HEK293 (cell line): Measurements from ENCODE around the gene HINFP.

Source experiments
- CTCF ChIA-PET: fragments of 350-600 bp; formaldehyde crosslinking; extraction: SDS; loops from one replicate; lab custom pipeline; 2021; ENCODE audit warnings: antibody characterized with exemption; lab: Yijun Ruan, JAX
- POLR2A ChIA-PET: fragments of 300-600 bp; formaldehyde crosslinking; extraction: SDS; loops from one replicate; lab custom pipeline; 2020; ENCODE audit warnings: antibody characterized with exemption, inconsistent platforms; lab: Yijun Ruan, JAX
- H3K27ac ChIP-seq: fragments of 200-500 bp; sonication (Bioruptor generic); 2 replicates; pipeline ENCODE4 v1.5.1; 2014; ENCODE audit warnings: low read depth, low read length, control low read depth, inconsistent platforms; ENCODE audit errors: extremely low read depth
- H3K36me3 ChIP-seq, 2 experiments: fragments of 200-500 bp in 1 of 2; sonication (Bioruptor generic) in 1 of 2; 1 replicate in 1 of 2; 2 replicates in 1 of 2; pipeline ENCODE4 v1.5.1; 2014 to 2017; ENCODE audit warnings: inconsistent platforms in 2 of 2, low read length in 2 of 2; ENCODE audit not compliant: control insufficient read depth in 2 of 2, insufficient read depth in 1 of 2
- H3K4me1 ChIP-seq: fragments of 200-500 bp; sonication (Bioruptor generic); 2 replicates; pipeline ENCODE4 v1.5.1; 2014; ENCODE audit warnings: mild to moderate bottlenecking, low read length, inconsistent platforms; ENCODE audit not compliant: control insufficient read depth, insufficient read depth
- H3K4me3 ChIP-seq: 2 replicates; pipeline ENCODE4 v1.5.1; 2011; ENCODE audit warnings: low read depth, mild to moderate bottlenecking, control low read depth, low read length, moderate library complexity
- H3K9me3 ChIP-seq: fragments of 200-500 bp; sonication (Bioruptor generic); 2 replicates; pipeline ENCODE4 v1.5.1; 2014; ENCODE audit warnings: low read depth, low read length, inconsistent platforms; ENCODE audit not compliant: control insufficient read depth, insufficient read depth
- BCL11B ChIP-seq: fragments of 450-650 bp; formaldehyde crosslinking; IDR thresholded peaks from 2 replicates; pipeline ENCODE4 v1.5.1; 2016; ENCODE audit warnings: low read depth, missing biosample characterization, missing genetic modification characterization
- RBAK ChIP-seq: fragments of 450-650 bp; formaldehyde crosslinking; IDR thresholded peaks from 2 replicates; pipeline ENCODE4 v1.5.1; 2016; ENCODE audit warnings: missing biosample characterization, missing genetic modification characterization
- TRIM28 ChIP-seq: IDR thresholded peaks from 2 replicates; pipeline ENCODE4 v1.6.1; 2011; ENCODE audit warnings: low read length, control low read depth, borderline replicate concordance
- ZBTB11 ChIP-seq: fragments of 450-650 bp; formaldehyde crosslinking; conservative IDR thresholded peaks from 2 replicates; pipeline ENCODE4 v1.5.1; 2016; ENCODE audit warnings: low read depth, missing biosample characterization, missing genetic modification characterization
- ZBTB7A ChIP-seq: fragments of 450-650 bp; formaldehyde crosslinking; IDR thresholded peaks from 2 replicates; pipeline ENCODE4 v1.5.1; 2016; ENCODE audit warnings: low read depth, missing biosample characterization, missing genetic modification characterization
- ZBTB8A ChIP-seq: fragments of 450-650 bp; formaldehyde crosslinking; IDR thresholded peaks from 2 replicates; pipeline ENCODE4 v1.5.1; 2016; ENCODE audit warnings: missing biosample characterization, missing genetic modification characterization
- ZFP3 ChIP-seq: fragments of 450-650 bp; formaldehyde crosslinking; IDR thresholded peaks from 2 replicates; pipeline ENCODE4 v1.5.1; 2016; ENCODE audit warnings: low read depth, missing biosample characterization, missing genetic modification characterization
- ZFP41 ChIP-seq: fragments of 450-650 bp; formaldehyde crosslinking; IDR thresholded peaks from 2 replicates; pipeline ENCODE4 v1.5.1; 2016; ENCODE audit warnings: missing biosample characterization, missing genetic modification characterization, borderline replicate concordance
- ZNF174 ChIP-seq: fragments of 450-650 bp; formaldehyde crosslinking; IDR thresholded peaks from 2 replicates; pipeline ENCODE4 v1.5.0; 2017; ENCODE audit warnings: missing biosample characterization, mild to moderate bottlenecking, missing genetic modification characterization
- ZNF184 ChIP-seq: fragments of 450-650 bp; IDR thresholded peaks from 2 replicates; pipeline ENCODE4 v1.5.1; 2018; ENCODE audit warnings: missing biosample characterization, mild to moderate bottlenecking, missing genetic modification characterization
- ZNF19 ChIP-seq: fragments of 450-650 bp; formaldehyde crosslinking; IDR thresholded peaks from 2 replicates; pipeline ENCODE4; 2016; ENCODE audit warnings: missing biosample characterization, missing genetic modification characterization, low read depth
- ZNF202 ChIP-seq: fragments of 450-650 bp; formaldehyde crosslinking; IDR thresholded peaks from 2 replicates; pipeline ENCODE4 v1.5.1; 2016; ENCODE audit warnings: missing biosample characterization, missing genetic modification characterization, borderline replicate concordance
- ZNF221 ChIP-seq: fragments of 450-650 bp; formaldehyde crosslinking; IDR thresholded peaks from 2 replicates; pipeline ENCODE4 v1.5.1; 2017; ENCODE audit warnings: missing biosample characterization, missing genetic modification characterization, borderline replicate concordance
- ZNF292 ChIP-seq: fragments of 450-650 bp; formaldehyde crosslinking; IDR thresholded peaks from 2 replicates; pipeline ENCODE4 v1.5.1; 2016; ENCODE audit warnings: low read depth, missing biosample characterization, missing genetic modification characterization, borderline replicate concordance
- ZNF335 ChIP-seq: fragments of 450-650 bp; formaldehyde crosslinking; conservative IDR thresholded peaks from 2 replicates; pipeline ENCODE4 v1.5.1; 2016; ENCODE audit warnings: missing biosample characterization, missing genetic modification characterization
- ZNF366 ChIP-seq: fragments of 450-650 bp; formaldehyde crosslinking; conservative IDR thresholded peaks from 2 replicates; pipeline ENCODE4 v1.5.1; 2016; ENCODE audit warnings: missing biosample characterization, missing genetic modification characterization
- ZNF37A ChIP-seq: fragments of 450-650 bp; IDR thresholded peaks from 2 replicates; pipeline ENCODE4 v1.5.1; 2018; ENCODE audit warnings: missing biosample characterization, missing genetic modification characterization
- ZNF433 ChIP-seq: fragments of 450-650 bp; formaldehyde crosslinking; IDR thresholded peaks from 2 replicates; pipeline ENCODE4 v1.5.1; 2016; ENCODE audit warnings: missing biosample characterization, missing genetic modification characterization, low read depth
- ZNF449 ChIP-seq: fragments of 450-650 bp; formaldehyde crosslinking; IDR thresholded peaks from 2 replicates; pipeline ENCODE4 v1.5.1; 2017; ENCODE audit warnings: missing biosample characterization, mild to moderate bottlenecking, missing genetic modification characterization, moderate library complexity
- ZNF530 ChIP-seq: fragments of 450-650 bp; formaldehyde crosslinking; IDR thresholded peaks from 2 replicates; pipeline ENCODE4 v1.5.1; 2016; ENCODE audit warnings: low read depth, missing biosample characterization, missing genetic modification characterization
- ZNF544 ChIP-seq: fragments of 450-650 bp; formaldehyde crosslinking; IDR thresholded peaks from 2 replicates; pipeline ENCODE4 v1.5.0; 2017; ENCODE audit warnings: missing biosample characterization, missing genetic modification characterization
- ZNF555 ChIP-seq: fragments of 450-650 bp; formaldehyde crosslinking; conservative IDR thresholded peaks from 2 replicates; pipeline ENCODE4 v1.5.1; 2017; ENCODE audit warnings: missing biosample characterization, mild to moderate bottlenecking, missing genetic modification characterization, inconsistent platforms
- ZNF624 ChIP-seq: fragments of 450-650 bp; formaldehyde crosslinking; IDR thresholded peaks from 2 replicates; pipeline ENCODE4 v1.5.1; 2017; ENCODE audit warnings: missing biosample characterization, missing genetic modification characterization
- ZNF670 ChIP-seq: fragments of 450-650 bp; formaldehyde crosslinking; IDR thresholded peaks from 2 replicates; pipeline ENCODE4 v1.5.1; 2016; ENCODE audit warnings: missing biosample characterization, missing genetic modification characterization, low read depth
- ZNF792 ChIP-seq: fragments of 450-650 bp; formaldehyde crosslinking; IDR thresholded peaks from 2 replicates; pipeline ENCODE4 v1.5.1; 2016; ENCODE audit warnings: missing biosample characterization, missing genetic modification characterization
- TF ChIP-seq, protein P1 (sequence below): fragments of 450-650 bp; formaldehyde crosslinking; IDR thresholded peaks from 2 replicates; pipeline ENCODE4 v1.5.1; 2016; ENCODE audit warnings: missing biosample characterization, missing genetic modification characterization
- TF ChIP-seq, protein P2 (sequence below): fragments of 450-650 bp; formaldehyde crosslinking; IDR thresholded peaks from 2 replicates; pipeline ENCODE4 v1.5.1; 2016; ENCODE audit warnings: missing biosample characterization, missing genetic modification characterization

HINFP gene

GRCh38 chr11:119154178-119154577 lies 32.8 kb downstream of the HINFP start:
- peaks cover 0 to 25% of the 10 kb centered on the region in 2 experiments; a peak in 1 of 3 replicates for H3K36me3 ChIP-seq
- H3K4me3 ChIP-seq = no peak overlapping the region
- H3K4me1 ChIP-seq = no peaks in the 10 kb centered on the region
- POLR2A ChIA-PET = interaction anchor here (1.3 kb wide), 1 partner anchor 15 kb away, joined by 4 read pairs; no protein-coding TSS in a partner anchor
- H3K27ac ChIP-seq = no peak overlapping the region
- CTCF ChIA-PET = interaction anchor here (0.7 to 2.9 kb wide), 6 partner anchors 9 to 168 kb away, joined by 3 to 10 read pairs (median 4); no protein-coding TSS in a partner anchor
- TF ChIP-seq ZNF19 (tag by site-specific recombination) = no peak
- TF ChIP-seq ZNF449 (tag by site-specific recombination) = no peak
- no peak for TF ChIP-seq BCL11B (tag by site-specific recombination)
- TF ChIP-seq ZNF544 (tag by site-specific recombination) = no peak
- TF ChIP-seq ZBTB7A (tag by site-specific recombination) = no peak
- TF ChIP-seq ZNF366 (tag by site-specific recombination) = no peak
- TF ChIP-seq, protein P1, sequence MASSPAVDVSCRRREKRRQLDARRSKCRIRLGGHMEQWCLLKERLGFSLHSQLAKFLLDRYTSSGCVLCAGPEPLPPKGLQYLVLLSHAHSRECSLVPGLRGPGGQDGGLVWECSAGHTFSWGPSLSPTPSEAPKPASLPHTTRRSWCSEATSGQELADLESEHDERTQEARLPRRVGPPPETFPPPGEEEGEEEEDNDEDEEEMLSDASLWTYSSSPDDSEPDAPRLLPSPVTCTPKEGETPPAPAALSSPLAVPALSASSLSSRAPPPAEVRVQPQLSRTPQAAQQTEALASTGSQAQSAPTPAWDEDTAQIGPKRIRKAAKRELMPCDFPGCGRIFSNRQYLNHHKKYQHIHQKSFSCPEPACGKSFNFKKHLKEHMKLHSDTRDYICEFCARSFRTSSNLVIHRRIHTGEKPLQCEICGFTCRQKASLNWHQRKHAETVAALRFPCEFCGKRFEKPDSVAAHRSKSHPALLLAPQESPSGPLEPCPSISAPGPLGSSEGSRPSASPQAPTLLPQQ = no peak
- no peak for TF ChIP-seq RBAK
- TF ChIP-seq ZNF530 = no peak
- TF ChIP-seq ZNF174 (tag by site-specific recombination) = no peak
- TF ChIP-seq ZNF624 (tag by site-specific recombination) = no peak
- no peak for TF ChIP-seq ZBTB11 (tag by site-specific recombination)
- TF ChIP-seq TRIM28 = no peak
- no peak for TF ChIP-seq ZNF792 (tag by site-specific recombination)
- H3K9me3 ChIP-seq = no peaks in the 10 kb centered on the region

GRCh38 chr11:119155733-119156492 lies 34.5 kb downstream of the HINFP start:
- no peak overlapping the region for H3K4me3 ChIP-seq
- H3K9me3 ChIP-seq = no peaks in the 10 kb centered on the region
- ChIA-PET CTCF (interaction anchor here (0.6 to 2.0 kb wide), 7 partner anchors 11 to 75 kb away, joined by 3 to 8 read pairs (median 4); no protein-coding TSS in a partner anchor), POLR2A (interaction anchor here (1.1 kb wide), 1 partner anchor 34 kb away, joined by 4 read pairs; the partner anchor contains the start of gene HINFP)
- H3K27ac ChIP-seq = no peak overlapping the region
- H3K4me1 ChIP-seq = no peaks in the 10 kb centered on the region
- peaks cover 0 to 25% of the 10 kb centered on the region in 2 experiments; a peak in 1 of 3 replicates for H3K36me3 ChIP-seq
- TF ChIP-seq ZNF670 (tag by site-specific recombination) (no peak), ZNF292 (tag by site-specific recombination) (no peak), ZNF37A (no peak), ZNF433 (tag by site-specific recombination) (no peak), ZNF221 (tag by site-specific recombination) (no peak), ZFP3 (tag by site-specific recombination) (no peak), ZFP41 (tag by site-specific recombination) (no peak), ZNF184 (no peak), ZNF335 (tag by site-specific recombination) (0 out of 2 replicates have a peak, but pooled peaks have one; percentile 26), ZNF555 (no peak), ZNF202 (tag by site-specific recombination) (no peak), ZBTB8A (tag by site-specific recombination) (no peak)
- TF ChIP-seq, protein P2, sequence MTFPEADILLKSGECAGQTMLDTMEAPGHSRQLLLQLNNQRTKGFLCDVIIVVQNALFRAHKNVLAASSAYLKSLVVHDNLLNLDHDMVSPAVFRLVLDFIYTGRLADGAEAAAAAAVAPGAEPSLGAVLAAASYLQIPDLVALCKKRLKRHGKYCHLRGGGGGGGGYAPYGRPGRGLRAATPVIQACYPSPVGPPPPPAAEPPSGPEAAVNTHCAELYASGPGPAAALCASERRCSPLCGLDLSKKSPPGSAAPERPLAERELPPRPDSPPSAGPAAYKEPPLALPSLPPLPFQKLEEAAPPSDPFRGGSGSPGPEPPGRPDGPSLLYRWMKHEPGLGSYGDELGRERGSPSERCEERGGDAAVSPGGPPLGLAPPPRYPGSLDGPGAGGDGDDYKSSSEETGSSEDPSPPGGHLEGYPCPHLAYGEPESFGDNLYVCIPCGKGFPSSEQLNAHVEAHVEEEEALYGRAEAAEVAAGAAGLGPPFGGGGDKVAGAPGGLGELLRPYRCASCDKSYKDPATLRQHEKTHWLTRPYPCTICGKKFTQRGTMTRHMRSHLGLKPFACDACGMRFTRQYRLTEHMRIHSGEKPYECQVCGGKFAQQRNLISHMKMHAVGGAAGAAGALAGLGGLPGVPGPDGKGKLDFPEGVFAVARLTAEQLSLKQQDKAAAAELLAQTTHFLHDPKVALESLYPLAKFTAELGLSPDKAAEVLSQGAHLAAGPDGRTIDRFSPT = no peak
